NCI-H2107 (cell line): Measurements from ENCODE around the gene ANGPTL8.

Experiments used
- DNase-seq: peaks from one replicate; lab custom pipeline; 2025; lab: John Stamatoyannopoulos, UW

ANGPTL8 gene

DNA sequence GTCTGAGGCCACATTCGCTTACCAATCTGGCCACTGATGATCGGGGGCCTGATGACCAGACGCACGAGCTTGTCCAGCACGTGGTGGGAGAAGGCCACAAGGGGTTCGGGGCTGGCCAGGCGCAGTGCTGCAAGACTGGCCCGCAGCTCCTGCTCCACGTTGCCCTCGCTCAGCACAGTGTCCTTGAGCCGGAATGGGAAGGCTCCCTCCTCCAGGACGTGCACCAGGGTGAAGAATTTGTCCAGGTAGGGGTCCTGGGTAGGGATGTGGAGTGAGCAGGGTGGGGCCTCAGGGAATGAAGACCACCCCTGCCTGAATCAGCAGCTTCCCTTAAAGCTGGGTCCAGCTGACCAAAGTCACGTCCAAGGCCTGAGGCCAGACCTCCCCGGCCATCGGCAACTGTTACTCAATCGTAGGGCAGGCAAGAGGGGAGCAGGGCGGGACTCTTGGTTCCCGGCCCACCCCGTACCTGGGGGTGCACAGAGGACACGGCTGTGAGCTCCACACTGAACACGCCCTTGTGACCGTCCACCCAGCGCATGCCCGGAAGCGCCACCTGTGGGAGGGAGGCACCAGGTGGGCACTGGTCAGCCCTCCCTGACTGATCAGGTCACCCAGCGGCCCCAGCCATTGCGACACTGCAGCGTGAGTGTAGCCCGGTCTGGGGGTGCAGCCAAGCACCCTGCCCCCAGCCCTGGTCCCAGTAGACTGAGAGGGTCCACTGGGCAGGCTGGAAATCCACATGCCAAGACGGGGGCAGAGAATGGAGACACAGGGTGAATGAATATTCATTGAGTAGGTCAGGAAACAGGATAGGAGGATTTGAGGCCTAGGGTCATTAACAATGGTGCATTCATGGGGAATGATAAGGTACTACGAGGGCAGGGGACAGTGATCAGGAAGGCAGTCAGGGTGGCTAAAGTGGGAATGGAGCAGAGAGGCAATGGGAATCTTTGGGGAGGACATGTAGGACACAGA is 2.8 kb upstream of the ANGPTL8 start:
- no peak for DNase-seq

- no peak for DNase-seq
Observed at GRCh38 chr19:11237321-11237720, 2.1 kb upstream of the ANGPTL8 start.

DNA sequence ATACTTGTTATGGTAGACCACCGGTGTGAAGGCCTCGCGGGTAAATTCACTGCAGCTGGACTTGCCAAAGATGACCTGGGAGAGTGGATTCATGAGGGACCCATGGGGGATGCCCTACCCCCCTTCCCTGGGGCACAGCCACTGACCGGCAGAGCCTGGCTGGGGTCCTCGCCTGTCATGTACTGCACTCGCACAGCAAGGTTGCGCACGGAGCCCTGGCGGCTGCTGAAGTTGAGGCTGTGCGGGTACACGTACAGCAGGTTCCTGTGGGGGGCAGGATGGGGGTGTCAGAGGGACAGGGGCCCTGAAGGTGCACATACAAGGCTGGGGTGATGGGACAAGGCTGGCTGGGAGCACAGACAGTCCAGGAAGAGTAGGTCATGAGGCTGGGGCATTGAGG is 1.4 kb upstream of the ANGPTL8 start:
- DNase-seq, result no peak

DNA sequence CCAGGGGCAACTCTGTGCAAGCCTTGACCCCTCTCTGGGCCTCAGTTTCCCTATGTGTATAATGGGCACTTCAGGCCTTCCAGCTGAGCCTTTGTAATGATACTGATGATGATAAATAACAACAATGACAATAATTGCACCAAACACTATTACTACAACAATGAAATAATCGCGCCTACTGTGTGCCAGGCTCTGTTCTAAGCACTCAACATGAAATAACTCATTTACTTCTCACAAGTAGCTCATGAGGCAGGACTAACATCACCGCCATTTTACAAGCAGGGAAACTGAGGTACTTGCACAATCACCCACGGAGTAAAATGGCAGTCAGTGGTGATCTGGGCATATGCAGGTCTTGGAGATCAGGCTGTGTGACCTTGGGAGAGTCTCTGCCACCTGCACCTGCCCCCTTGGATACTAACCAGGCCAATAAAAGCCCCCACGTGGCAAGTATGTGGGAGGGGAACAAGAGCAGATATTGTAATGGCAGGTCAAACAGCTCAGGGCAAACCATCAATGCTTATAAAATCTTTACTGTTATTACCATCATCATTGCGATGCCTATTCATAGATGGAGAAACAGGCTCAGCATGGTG is 540 bp upstream of the ANGPTL8 start:
- DNase-seq, result no peak

GRCh38 chr19:11240008-11240444 is 607 bp downstream of the ANGPTL8 start:
- DNase-seq, result no peak

DNA sequence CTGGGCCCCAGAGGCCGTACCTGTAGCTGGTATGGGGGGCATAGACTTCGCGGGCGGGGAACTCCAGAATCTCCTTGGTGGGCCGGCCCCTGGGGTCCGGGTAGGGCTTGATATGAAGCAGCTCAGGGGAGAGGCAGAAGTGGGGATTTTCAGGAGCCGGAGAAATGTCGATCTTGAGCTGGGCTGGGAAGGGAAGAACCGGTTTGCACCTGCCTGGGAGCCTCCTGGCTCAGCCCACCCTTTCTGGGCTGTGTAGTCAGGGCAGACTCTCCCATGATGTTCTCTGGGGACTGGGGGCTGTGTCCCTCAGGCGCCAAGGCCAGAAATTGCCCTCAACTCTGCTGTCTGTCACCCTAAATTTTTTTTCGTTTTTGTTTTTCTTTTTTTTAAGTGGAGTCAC is 2.6 kb downstream of the ANGPTL8 start:
- no peak for DNase-seq

- DNase-seq, result peak; percentile 21
Observed at GRCh38 chr19:11242864-11243797, 3.7 kb downstream of the ANGPTL8 start.

DNA sequence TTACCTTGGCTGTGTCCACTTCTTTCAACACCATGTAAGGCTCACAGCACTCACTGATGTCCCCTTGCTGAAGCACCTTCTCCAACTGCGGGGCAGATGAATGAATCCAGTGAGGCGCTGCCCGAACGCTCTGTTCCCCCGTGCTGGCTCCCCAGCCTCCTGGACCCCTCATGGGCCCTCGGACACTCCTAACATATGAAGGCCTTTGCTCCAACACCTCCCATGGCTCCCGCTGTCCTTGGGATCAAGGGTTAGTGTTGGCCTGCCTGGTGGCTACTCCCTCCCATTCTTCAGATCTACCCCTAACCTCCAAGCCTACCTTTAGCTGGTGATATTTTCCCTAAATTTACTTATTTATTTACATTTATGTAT is 4.4 kb downstream of the ANGPTL8 start:
- DNase-seq, result no peak

- no peak for DNase-seq
Observed at GRCh38 chr19:11244846-11245589, 5.6 kb downstream of the ANGPTL8 start.

- no peak for DNase-seq
Observed at GRCh38 chr19:11246941-11247340, 7.5 kb downstream of the ANGPTL8 start.

GRCh38 chr19:11247391-11247790 is 8.0 kb downstream of the ANGPTL8 start:
- DNase-seq, result no peak

DNA sequence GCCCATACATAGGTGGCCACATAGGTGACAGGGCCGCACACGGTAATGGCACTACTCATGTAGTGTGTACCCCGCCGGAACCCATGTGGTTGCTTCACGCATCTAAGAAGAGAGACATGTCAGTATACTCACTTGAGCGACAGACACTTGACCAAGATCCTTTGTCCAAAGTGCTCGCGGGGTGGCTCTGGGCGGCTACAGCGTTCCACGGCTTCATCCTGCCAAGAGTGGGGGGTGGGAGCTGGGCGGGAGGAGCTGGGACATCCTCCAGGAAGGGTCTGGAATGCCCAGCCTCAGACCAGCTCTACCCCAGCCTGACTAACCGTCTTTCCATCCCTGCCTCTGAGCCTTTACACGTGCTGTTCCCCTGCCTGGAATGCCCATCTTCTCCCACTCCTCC is 8.5 kb downstream of the ANGPTL8 start:
- no peak for DNase-seq

DNA sequence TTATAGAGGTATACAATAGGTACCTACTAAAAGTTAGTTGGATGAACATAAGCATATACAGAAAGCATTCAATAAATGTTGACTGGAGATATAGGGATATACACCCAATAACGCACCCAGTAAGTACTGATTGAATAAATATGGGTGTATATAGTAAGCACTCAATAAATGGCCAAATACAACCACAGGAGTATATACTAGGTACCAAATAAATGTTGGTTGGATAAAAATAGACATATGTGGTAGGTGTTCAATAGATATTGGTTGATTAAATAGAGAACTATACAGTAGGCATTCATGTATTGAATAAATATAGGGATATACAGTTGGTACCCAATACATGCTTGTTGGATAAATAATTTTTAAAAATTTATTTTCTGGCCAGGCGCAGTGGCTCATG is 9.4 kb downstream of the ANGPTL8 start:
- DNase-seq, result no peak

DNA sequence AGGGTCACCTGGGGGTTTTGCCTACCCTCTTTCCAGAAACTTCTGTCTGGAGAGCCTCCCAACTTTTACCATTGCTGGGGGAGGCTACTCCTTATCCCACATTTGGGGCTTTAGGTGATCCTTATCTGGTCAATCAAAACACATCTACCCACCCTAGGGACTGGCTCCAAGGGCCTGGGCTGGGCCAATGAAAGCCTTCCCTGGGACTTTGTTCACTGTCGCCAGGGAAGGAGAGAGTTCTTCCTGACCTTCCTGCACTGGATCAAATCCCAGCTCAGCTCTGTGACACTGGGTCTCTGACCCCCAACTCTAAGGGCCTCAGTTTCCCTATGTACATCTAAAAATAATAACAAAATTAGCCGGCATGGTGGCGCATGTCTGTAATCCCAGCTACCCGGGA is 11.8 kb downstream of the ANGPTL8 start:
- no peak for DNase-seq

DNA sequence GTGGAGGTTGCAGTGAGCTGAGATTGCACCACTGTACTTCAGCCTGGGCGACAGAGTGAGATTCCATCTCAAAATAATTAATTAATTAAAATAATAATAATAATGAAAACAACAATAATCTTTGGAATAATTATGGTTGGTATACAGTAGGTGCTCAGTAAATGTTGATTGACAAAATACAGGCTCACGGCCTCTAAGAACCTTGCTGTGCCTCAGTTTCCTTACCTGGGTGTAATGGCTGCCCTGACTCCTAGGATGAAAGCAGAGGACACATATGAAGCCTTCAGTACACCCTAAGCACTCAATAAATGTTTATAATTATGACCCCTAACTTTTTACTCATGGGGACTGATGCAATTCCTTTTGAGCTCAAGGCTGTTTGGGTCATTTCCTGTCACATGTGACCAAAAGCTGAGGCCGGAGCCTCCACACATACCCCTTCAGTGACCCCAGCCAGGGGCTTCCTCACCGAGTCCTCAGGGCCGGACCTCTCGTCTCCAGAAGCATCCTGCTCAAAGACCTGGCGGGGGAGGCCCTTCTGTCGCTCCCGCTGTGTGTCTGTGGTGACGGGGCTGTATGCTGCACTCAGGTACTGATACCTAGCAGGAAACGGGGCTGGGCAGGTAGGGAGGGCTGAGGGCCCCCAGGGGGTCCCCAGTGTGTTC is 12.4 kb downstream of the ANGPTL8 start:
- DNase-seq, result no peak

GRCh38 chr19:11252665-11253355 is 13.4 kb downstream of the ANGPTL8 start:
- DNase-seq, result no peak

DNA sequence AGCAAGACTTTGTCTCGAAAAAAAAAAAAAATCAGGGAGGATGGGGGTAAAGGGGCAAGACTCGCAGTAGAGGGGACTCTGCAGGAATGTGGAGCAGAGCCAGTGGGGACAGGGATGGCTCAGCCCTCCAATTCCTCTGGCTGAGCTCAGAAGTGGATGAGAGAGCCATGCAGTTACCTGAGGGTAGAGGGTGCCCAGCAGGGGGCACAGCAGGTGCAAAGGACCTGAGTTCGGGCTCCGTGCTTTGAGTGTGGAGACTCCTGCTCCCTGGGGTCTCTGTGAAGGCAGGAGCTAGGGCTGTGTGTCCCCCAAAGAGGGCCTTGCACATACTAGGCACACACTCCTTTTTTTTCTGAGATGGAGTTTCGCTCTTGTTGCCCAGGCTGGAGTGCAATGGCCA is 15.2 kb downstream of the ANGPTL8 start:
- DNase-seq, result no peak

GRCh38 chr19:11256189-11256588 is 16.8 kb downstream of the ANGPTL8 start:
- no peak for DNase-seq

GRCh38 chr19:11257846-11258380 is 18.5 kb downstream of the ANGPTL8 start:
- DNase-seq, result no peak

DNA sequence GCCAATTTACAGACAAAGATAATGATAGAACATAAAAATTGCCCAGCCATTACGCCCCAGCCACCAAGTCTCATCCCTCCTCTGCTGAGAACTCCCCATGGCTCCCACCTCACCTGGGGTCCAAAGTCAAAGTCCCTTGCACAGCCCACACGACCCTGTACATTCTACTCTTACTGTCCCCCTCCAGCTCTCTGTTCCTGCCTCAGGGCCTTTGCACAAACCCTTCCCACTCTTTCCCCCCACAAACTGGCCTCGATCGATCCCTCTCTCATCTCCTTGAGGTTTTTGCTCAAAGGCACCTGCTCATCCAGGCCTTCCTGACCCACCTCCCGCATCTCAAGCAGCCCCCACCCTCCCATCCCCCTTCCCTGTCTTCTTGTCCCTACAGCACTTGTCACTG is 21.6 kb downstream of the ANGPTL8 start:
- no peak for DNase-seq
